ENCODE results near the gene SEMA3G.

The SEMA3G gene

GRCh38 chr3:52453496-52454249, 8.8 kb upstream of the SEMA3G start, which contains the start of gene TNNC1:
Gene TNNC1 (minus strand): TSS chr3:52454041. CDS start chr3:52454015, 26 bp downstream.
- DNase-seq = no peak

GRCh38 chr3:52452570-52453221, 7.8 kb upstream of the SEMA3G start:
- no peak for DNase-seq

DNA sequence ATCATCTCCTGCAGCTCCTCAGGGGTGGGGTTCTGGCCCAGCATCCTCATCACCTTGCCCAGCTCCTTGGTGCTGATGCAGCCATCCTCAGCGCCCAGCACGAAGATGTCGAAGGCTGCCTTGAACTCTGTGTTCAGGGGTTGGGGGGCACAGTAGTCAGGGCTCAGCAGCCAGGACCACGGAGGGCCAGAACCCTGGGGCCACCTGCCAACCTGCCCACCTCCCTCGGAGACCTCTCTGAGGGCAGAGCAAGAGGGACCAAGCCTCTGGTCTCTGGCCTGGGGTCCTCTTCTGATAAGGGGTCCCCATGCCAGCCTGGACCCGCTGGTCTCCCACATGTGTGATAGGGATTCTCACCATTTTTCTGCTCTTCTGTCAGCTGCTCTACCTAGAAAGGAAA, 7.2 kb upstream of the SEMA3G start:
- DNase-seq = no peak

DNA sequence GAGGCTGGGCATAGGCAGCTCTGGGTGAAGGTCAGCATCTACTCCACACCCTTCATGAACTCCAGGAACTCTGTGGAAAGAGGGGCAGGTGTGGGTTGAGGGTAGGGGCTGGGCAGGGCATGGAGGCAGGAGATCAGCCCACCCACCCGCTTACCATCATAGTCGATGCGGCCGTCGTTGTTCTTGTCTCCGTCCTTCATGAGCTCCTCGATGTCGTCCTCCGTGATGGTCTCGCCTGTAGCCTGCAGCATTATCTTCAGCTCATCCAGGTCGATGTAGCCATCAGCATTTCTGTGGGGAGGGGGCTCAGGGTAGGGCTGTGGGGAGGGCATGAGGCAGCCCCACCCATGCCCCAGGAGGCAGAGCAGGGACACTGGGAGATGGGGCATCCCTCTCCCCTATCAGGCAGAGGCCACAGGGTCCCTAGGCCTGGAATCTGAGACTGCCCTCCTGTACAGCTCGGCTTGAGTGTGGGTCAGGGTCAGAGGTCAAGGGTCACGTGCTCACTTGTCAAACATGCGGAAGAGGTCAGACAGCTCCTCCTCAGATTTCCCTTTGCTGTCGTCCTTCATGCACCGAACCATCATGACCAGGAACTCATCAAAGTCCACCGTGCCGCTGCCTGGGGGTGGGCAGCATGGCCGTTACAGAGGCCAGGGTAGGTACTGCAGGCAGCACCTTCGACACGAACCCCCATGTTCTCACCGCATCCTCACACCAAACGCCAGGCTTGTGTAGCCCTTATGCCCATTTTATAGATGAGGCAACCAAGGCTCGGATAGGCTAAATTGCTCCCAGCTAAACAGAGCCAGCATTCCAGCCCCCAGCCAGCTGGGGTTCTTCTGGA, 6.6 kb upstream of the SEMA3G start:
- DNase-seq = no peak

DNA sequence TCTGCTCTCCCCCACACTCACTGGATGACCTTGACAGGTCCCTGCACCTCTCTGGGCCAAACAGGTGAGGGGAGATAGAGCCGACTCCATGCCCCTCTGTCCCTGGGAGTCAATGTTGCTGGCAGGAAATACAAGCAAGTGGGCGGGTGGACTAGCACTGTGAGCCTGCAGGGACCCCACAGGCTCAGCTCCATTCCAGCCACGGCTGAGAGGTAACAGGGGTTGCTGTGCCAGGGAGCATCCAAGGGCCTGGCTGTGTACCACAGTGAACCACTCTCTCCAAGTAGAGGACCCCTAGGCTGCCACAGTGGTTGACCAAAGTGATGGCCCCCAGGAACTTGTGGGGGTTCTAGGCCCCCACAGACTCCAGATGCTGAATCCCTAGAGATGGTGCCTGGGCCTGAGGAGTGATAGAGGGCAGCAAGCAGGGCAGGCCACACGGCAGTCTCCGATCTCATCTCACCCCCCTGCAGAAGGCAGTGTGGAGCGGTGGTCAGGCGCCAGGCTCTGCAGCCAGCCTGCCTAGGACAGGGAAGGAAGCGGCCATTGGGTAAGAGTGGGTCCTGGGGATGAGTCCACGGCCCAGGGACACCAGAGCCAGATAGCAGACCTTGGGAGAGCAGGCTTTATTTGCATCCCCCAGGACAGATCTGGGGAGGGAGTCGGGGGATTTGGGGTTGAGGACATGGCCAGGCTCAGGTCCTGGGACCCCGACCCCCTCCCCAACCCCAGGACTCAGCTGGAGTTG, 5.8 kb upstream of the SEMA3G start:
- no peak for DNase-seq

GRCh38 chr3:52447512-52448355, 2.8 kb upstream of the SEMA3G start:
- DNase-seq = no peak

DNA sequence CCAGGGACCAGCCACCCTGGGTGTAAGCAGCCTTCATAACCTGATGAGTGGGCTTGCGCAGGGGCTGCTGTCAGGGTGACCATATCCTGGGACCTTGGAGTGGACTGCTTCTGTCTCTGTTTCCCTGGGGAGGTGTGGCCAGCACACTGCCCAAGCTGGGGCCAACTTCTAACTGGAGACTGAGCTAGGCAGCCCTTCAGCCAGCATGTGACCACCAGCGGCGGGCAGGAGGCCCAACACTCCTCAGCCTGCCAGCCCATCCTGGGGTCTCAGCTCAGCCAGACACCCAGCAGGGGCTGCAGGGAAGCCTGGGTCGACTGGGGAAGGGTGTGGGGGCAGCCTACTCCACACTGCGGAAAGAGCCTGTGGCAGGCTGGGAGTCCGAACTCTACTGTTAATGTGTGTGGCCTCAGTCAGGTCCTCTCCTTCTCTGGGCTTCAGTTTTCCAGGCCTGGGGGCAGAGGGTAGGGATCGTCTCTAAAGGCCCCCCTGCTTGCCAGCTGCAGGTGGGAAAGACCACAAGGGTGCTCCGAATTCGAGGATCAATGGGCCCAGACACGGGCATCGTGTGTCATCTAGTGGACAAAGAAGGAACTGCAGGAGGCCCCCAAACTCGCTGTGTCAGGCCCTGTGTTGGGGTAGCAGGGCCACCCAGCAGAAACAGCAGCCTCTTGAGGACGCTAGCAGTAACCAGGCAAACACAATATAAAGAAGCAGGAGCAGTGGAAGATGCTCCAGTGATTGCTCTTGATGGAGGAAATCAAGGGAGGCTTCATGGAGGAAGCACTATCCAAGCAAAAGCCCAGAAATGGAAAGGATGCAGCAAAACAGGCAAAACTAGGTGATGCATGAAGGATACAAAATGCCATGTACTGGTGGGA, 2.0 kb upstream of the SEMA3G start:
- peak; percentile 72 for DNase-seq

GRCh38 chr3:52446042-52446441, 1.1 kb upstream of the SEMA3G start:
- no peak for DNase-seq

- DNase-seq = no peak
These were observed 864 bp downstream of the SEMA3G start for GRCh38 chr3:52443791-52444687.

DNA sequence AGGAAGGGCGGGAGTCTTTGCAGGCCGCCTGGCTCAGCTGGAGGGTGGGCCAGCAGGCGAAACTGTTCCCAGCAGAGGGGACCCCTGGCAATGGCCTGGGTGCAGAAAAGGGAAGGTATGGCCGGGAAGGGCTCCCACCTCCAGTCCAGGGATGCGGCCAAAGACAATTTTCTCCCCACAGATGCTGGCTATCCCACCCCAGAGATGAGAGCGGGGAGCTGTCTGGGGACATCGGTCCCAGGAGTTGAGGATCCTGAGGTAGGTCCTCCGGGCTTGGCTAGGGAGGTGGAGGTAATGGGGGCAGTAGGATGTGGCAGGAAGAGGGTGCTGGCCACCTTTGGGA, 1.7 kb downstream of the SEMA3G start:
- DNase-seq = no peak

DNA sequence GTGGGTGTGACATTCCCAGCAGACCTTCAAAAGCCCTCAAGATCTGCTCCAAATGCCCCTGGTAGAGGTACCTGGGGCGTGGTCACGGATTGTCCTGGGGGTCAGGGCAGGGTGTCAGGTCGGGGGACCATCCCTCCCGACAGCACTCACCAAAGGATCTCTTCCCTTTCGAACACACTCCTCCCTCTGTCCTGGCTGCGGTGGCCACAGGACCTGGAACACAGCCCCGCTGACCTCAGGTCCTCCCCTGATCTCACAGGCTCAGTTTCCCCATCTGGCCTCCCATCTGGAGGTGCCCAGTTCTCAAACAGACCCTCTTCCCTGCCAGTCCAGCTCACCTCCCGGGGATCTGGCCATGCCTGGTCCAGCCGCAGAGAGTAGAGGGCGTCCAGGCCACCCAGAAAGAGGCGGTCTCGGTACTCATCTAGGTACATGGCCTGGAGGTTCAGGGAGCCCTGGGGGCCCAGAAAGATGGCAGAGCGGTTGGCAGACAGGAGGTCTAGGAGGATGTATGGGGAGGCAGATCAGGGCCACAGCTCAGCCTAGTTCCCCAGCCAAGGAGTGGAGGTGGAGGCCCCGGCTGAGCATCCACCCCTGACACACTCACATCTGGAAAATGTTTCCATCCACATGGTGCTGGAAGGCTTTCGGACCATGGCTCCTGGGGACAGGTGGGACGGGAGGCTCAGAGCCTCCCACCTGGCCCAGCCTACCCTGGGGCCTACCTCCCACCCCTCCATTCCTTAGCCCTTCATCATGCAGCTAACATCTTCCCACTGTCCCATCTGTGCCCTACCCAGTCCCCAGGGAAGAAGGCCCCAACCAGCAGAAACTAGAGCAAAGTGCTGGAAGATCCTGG, 2.3 kb downstream of the SEMA3G start:
- DNase-seq = no peak

DNA sequence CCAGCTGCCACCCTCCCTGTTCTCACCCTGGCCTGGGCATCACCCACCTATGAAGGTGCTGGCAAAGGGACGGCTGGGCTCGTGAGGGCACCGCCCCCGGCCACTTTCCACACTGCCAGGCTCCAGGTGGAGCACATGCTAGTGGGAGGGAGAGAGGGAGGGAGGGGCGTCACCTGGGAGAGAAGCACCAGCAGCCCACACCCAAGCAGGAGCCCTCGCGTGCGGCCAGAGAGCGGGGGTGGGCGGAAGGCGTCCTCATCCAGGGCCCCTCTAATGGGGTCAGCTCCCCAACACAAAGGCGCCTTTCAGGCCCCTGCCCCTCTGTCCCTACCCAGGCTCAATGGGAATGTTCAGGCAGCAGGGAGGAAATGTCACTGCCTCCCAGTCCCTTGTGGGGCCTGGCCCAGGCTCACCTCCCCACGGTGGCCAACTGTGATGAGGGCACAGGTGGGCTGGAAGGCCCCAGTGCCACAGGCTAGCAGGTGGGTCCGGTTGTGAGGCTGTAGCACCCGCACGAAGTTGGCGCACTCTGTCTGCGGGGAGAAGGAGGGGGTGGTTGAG, 3.1 kb downstream of the SEMA3G start:
- no peak for DNase-seq

- DNase-seq = no peak
These were observed 3.7 kb downstream of the SEMA3G start for GRCh38 chr3:52441091-52441771.

- DNase-seq = no peak
These were observed 4.2 kb downstream of the SEMA3G start for GRCh38 chr3:52440671-52441070.

DNA sequence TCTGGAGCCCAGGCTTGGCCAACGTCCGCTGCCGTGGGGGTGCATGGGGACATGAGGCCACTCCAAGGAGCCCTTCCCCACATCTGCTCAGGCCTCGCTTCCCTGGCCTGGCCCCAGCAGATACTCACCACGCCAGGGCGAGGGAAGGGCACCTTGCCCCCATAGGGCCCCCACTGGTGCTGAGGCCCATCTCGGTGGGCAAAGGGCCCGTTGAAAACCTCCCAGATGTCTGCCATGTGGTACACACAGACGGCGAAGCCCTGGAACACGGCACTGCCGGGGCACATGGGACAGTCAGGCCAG, 4.7 kb downstream of the SEMA3G start:
- no peak for DNase-seq

GRCh38 chr3:52439426-52440248, 5.3 kb downstream of the SEMA3G start:
- DNase-seq = no peak
